Measurements from ENCODE around the gene MYH6.
"Not testable (repeated sequence)": the region's sequence is repeated elsewhere in the genome, so short reads cannot be mapped to it uniquely, and the experiment has no call there.

The MYH6 gene

DNA sequence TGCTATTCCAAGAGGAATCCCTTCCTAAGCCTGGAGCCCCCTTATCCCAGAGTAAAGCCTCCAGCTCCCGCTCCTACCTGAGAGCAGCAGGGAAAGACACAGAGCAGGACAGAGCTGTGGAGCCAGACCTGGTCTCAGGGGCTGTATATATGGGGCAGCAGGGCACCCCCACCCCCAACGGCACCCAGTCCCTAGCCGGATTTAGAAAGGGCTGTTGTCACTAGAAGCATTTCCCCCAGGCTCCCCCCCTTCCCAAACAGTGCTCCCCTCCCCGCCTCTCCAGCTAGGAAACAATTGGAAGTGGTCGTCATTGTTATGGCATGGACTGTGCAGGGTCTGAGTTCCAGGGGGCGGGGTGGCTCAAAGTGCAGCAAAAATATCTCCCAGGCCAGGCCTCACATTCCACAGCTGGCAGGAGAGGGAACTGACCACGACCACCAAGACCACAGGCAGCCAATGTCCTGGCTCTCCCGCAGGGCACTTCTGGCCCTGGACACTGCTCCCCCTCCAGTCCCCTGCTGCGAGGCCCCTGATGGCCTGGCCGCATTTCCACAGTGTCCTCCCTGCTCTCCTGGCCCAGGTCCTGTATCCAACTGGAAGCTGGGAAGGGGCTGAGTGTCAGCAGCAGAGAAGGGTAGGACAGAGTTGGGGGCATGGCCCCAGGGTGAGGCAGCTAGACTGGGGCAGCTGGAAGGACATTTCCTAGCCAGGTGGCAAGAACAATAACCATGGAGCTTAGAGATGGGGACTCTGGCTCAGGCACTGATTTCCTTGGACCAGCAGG, 27.7 kb upstream of the MYH6 start, which contains the start of gene MYH7:
TSS of gene MYH7 (minus strand) at position 118 of the 784 bp plus-strand sequence. CDS start 1,928 bp downstream, outside the sequence.
- DNase-seq, result no peak

DNA sequence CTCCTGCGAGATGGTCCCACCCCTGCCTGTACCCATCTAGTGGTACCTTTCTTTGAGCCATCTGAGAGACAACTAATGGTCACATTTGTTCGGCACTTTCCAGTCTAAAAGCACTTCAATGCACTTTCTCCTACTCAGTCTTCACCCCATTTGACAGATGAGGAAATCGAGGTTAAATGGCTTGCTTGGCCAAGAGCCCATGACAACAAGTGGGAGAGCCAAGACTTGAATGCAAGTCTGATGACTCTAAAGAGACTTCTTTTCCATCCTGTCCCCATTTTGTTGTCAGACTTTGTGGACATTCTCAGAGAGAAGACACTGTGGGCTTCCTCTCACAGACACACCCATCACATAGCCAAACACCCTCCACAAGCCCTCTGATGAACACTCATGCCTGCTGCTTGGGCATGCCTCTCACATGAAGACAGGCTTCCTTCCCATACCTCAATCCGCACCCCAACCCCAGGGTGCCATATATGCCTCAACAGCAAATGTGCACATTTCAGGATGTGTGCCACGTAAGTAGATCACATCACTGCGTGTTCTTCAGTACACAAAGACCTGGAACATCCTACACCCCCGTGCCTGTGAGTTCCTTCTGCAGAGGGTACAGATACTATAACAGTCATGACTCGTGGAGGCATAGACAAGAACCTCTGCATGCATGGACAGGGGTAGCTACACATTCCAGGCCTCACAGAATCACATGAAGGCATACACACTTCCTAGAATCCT, 26.6 kb upstream of the MYH6 start:
- no peak for DNase-seq

DNA sequence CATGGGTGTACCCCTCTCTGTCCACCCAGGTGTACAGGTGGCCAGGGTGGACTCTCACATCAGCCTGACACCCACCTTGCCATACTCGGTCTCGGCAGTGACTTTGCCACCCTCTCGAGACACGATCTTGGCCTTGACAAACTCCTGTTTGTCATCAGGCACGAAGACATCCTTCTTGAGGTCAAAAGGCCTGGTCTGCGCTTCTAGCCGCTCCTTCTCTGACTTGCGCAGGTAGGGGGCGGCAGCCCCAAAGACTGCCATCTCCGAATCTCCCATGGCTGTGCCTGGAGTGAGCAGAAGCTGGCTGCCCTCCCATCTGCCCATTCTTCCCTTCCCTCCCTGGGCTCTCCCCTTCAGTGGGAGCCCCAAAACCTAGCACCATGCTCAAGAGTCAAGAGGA, 25.4 kb upstream of the MYH6 start:
- no peak for DNase-seq

DNA sequence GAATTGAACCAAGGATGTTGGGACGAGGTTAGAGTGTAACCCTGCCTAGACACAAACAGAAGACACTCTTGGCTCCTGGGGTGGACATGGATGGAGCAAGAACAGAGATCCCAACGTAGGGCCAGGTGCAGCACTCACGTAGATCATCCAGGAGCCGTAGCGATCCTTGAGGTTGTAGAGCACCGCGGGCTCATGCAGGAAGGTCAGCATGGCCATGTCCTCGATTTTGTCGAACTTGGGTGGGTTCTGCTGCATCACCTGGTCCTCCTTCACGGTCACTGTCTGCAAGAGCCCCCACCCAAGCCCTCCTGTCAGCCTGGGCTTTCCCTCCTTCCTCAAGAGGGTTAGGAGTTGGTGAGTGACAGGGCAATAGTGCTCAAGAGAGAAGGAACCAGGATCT, 24.9 kb upstream of the MYH6 start:
- no peak for DNase-seq

DNA sequence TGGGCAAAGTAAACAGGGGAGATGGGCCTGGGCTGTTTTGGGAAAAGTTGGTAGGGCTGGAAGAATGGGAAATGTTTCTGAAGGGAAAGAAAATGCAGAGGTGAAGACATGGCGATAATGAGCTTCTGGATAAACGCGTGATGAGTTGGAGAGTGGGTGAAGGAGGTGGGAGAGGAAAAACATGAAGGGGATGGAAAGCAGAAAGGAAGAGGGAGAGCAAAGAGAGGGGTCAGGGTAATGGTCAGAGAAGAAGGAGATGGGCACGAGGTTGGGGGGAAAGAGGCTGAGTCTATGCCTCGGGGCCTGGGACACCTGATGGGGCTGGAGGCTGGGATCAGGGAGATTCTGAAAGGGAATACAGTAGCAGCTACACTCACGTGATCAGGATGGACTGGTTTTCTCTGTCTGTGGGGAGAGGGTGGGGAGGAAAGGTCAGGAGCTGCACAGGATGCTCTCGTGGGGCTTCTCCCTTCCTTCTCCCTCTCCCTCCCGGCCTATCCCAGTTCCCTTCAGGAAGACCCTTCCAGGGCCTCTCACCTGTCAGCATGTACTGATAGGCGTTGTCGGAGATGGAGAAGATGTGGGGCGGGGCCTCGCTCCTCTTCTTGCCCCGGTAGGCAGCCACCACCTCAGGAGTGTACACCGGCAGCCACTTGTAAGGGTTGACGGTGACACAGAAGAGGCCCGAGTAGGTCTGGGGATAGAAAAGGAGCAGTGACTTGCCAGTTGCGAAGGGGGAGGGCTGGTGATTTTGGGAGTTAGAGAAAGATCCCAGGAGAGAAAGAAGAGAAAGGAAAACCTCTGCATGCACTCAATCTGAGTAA, 24.2 kb upstream of the MYH6 start:
- no peak for DNase-seq

DNA sequence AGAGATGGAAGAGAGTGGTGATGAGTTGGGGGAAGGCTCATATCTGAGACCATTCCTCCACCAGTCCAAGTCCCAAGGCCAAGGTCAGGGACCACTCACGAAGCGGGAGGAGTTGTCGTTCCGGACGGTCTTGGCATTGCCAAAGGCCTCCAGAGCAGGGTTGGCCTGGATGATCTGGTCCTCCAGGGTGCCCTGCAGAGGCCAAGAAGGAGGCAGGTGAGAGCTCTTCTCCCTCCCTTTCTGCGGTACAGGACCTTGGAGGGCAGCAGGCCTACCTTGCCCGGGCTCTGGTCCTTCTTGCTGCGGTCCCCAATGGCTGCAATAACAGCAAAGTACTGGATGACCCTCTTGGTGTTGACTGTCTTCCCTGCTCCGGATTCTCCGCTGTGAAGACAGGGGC, 23.4 kb upstream of the MYH6 start:
- no peak for DNase-seq

DNA sequence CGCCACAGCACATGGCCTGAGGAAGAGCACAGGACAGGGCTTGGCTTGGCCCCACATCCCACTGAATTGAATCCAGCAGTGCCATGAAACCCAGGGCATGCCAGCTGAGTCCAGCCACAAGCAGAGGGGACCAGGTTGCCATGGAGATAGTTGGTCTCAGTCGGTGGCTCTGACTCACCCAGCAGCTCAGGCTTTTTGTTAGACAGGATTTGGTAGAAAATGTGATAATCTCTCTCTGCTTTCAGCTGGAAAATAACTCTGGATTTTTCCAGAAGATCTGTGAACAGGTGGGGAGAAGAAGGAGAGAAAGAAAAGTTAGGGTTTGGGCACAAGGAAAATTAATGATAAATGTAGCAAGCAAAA, 22.6 kb upstream of the MYH6 start:
- no peak for DNase-seq

DNA sequence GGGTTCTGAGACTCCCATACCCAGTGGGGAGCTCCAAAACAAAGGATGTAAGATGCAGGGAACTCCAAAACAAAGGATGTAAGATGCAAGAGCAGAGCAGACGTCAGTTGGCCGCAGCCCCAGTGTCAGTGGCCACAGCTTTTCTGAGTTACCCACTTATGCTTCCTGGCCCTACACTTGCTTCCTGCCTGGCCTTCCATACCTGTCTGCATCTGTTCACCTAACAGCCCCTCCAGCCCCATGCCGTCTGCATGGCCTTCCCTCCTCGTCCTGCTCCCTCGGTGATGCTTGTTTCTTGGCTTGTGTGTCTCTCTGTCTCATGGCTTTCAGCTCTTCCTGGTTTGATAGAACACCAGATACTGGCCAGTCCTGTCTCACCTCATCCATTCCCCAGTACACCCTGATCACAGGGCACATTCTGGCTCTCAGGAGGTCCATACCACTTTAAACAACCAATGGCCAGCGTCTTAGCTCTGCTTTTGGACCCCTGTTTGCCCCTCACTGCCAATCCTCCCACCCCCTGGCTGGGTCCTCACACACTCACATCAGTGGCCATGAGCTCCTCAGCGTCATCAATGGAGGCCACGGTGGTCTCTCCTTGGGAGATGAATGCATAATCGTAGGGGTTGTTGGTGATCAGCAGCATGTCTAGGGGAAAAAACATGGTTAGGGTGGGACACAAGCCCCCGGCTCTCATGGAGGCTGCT, 22.1 kb upstream of the MYH6 start:
- DNase-seq, result no peak

DNA sequence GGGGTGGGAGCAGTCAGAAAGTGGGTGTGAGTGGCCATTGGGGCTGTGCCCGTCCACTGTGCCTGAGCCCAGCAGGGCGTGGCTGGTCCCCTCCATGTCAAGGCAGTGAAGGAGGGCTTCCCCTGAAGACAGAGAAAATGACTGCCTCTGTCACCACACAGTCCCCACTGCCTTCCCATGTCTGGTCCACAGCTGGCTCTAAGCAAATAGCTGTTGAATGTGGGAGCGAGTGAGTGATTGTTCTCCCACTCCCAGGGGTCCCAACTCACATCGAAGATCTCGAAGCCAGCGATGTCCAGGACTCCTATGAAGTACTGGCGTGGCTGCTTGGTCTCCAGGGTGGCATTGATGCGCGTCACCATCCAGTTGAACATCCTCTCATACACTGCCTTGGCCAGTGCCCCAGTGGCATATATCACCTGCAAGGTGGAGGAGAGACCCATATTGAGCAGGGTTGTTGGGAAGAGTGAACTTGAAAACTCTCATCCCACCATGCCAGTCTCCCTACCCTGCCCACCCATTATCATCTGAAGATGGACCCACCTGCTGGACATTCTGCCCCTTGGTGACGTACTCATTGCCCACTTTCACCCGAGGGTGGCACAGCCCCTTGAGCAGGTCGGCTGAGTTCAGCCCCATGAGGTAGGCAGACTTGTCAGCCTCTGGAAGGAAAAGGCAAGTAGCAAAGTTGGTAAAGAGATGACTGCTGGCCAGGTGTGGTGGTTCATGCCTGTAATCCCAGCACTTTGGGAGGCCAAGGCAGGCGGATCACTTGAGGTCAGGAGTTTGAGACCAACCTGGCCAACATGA, 20.8 kb upstream of the MYH6 start:
- DNase-seq, result no peak

DNA sequence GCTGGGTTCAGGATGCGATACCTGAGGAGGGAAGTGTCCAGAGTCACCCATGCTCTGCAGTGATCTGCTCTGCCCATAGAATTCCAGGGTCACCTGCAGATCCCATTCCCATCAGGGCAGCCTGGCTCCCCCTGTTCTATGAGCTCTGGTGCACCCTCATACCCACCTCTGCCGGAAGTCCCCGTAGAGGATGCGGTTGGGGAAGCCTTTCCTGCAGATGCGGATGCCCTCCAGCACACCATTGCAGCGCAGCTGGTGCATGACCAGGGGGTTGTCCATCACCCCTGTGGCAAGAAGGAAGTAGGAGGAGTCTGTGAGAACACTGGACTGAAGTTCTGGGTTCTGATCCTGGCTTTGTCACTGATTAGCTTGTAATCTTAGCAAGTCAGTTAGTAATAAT, 17.7 kb upstream of the MYH6 start:
- not testable (repeated sequence) for DNase-seq

DNA sequence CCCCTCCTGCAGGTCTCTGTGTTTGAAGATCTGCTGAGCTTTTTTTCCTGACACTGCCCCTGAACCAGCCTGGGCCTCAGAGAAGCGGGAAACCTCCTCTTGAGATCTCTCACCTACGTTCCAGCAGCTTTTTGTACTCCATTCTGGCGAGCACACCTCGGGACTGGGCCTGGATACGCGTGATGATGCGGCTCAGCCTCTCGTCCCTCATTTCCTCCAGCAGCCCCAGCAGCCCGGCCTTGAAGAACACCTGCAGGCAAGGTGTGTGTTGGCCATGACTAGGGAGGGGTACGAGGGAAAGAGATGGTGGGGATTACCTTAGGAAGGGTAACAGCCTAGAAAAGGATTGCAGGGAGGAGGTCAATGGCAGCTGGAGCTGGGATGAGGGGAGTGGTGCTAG, 17.1 kb upstream of the MYH6 start:
- no peak for DNase-seq

DNA sequence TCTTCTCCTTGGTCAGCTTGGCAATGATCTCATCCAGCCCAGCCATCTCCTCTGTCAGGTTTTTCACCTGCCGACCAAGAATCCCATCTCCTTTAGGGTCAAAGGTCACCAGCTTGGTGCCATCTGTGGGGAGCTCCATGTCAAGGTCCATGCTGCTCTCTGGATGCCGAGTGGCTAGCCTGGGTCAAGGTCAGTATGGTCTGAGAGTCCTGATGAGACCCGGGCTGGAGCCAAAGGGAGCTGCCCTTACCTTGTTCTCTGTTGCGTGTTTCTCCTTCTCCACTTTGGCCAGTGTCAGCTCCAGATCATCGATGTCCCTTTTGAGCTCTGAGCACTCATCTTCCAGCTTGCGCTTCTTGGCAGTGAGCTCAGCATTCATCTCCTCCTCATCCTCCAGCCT, 15.6 kb upstream of the MYH6 start:
- no peak for DNase-seq

DNA sequence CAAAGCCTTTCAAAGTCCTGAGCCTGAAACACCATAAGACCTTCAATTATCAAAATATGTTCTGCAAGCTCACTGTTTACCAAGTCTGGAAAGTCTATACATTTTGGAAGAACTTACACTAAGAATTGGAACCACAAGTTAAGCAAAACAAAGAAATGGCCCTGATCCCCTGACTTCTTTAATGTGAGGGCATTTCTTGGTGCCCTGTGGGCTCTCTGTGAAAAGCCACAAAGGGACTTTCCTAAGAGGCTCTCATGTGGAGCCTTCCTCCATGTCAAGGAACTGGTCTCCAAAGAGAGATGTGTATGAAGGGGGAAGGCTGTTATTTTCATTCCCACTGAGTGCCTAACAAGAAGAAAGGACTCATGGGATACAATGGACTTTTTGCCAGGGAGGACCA, 13.5 kb upstream of the MYH6 start:
- no peak for DNase-seq

DNA sequence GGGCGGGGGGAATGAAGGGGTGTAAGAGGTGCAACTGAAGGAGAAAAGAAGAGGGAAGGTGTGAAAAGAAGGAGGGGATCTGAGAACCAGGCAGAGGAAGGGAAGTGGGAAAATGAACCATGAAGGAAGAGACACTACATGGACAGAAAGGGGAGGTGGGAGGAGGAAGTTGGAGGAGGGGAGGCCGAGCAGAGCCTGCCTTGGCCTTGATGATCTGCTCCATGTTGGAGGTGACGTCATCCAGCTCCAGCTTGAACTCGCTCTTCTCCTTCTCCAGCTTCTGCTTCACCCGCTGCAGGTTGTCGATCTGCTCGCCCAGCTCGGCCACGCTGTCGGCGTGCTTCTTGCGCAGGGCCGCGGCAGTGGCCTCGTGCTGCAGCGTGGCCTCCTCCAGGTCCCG, 11.6 kb upstream of the MYH6 start:
- not testable (repeated sequence) for DNase-seq

DNA sequence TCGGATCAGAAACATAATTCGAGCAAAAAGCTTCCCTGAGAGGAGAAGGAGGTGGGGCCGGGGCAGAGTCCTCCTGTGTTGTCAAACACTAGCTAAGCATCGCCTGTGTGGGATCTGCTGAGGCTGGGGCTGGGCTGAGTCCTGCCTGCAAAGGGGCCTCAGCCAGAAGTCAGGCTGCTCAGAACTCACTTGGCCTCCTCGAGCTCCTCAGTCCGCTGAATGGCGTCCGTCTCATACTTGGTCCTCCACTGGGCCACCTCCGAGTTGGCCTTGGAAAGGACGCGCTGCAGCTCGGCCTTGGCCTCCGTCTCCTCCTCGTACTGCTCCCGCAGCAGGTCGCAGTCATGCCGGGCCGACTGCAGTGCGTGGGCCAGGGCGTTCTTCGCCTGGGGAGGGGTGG, 9.9 kb upstream of the MYH6 start:
- DNase-seq, result no peak

DNA sequence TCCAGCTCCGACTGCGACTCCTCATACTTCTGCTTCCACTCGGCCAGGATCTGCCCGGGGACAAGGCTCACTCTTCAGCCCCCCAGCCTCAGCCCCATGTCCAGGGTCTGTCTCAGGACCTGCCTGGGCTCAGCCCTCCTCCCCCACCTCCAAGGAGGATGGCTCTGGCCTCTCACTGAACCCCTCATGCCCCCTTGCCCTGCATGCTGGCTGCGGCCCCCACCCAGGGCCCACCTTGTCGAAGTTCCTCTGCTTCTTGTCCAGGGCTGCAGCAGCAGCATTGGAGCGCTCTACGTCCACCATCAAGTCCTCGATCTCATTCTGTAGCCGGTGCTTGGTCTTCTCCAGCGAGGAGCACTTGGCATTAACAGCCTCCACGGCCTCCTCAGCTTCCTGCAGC, 9.2 kb upstream of the MYH6 start:
- DNase-seq, result not testable (repeated sequence)

DNA sequence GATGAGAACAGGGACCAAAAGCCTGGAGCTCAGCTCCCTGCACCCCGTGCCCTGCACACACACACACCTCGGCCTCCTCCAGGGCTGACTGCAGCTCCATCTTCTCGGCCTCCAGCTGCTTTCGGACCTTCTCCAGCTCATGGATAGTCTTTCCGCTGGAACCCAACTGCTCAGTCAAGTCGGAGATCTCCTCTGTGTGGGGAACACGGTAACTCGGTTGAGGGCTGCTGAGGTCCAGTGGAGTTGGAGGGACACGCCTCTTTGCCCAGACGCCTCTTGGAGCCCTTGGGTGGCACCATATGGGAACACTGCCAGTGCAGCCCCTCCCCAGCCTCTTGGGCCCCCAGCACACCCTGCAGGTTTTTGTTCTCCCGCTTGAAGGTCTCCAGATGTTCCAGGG, 8.7 kb upstream of the MYH6 start:
- no peak for DNase-seq

DNA sequence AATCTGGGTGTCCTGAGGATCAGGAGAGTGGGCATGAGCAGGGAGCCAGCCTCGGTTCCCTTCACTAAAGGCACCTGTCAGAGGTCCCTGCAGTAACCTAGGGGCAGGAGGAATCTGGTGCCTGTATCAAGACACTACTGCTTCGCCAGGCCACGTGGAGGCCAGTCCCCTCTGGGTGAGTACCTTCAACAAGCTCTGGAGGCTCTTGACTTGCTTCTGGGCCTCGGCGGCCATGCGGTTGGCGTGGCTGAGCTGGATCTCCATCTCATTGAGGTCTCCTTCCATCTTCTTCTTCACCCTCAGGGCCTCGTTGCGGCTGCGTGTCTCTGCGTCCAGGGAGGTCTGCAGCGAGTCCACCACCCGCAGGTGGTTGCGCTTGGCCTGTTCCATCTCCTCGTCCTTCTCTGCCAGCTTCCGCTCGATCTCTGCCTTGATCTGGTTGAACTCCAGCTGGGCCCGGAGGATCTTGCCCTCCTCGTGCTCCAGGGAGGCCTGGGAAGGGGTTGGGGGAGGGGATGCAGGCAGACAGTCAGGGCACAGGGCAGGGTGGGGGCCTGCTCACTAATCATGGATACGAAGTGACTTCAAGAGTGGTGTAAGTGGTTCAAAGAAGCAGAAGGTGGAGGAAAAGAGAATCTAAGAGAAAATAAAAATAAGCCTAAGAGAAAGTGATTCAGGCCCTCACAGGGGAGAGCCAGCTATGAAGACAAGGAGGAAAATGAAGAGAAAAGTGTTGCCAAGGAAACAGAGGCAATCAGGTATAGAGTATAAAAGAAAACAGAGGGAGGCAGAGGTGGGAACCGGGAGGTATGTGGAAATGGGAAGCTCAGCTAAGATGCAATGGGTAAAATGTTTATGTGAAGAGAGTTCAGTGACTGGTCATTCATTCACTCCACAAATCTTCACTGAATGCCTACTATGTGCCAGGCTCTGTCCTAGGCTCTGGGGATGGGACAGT, 8.0 kb upstream of the MYH6 start:
- no peak for DNase-seq

DNA sequence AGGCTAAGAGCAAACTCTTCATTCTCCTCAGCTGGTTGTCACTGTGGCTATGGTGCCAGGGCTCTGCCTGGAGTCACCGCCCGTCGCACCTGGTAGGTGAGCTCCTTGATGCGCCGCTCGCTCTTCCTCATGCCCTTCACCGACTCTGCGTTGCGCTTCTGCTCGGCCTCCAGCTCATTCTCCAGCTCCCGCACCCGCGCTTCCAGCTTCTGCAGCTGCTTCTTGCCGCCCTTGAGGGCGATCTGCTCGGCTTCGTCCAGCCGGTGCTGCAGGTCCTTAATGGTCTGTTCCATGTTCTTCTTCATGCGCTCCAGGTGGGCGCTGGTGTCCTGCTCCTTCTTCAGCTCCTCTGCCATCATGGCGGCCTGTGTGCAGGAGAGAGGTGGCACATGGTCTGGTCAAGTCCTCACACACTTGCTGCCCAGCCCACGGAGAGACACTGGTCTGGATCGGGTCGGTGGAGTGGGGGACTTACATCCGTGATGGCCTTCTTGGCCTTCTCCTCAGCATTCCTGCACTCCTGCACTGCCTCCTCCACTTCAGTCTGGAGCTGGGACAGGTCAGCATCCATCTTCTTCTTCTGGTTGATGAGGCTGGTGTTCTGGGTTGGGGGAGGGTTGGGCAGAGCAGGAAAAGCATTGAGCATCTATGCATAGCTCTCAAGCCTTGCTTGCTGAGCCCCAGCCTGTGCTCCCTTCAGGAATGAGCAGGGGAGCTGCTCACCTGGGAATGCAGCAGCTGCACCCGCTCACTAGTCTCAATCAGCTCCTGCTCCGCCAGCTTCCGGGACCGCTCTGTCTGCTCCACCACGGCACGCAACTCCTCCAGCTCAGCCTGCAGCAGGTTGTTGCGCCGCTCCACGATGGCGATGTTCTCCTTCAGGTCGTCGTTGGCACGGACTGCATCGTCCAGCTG, 7.1 kb upstream of the MYH6 start:
- DNase-seq, result no peak

DNA sequence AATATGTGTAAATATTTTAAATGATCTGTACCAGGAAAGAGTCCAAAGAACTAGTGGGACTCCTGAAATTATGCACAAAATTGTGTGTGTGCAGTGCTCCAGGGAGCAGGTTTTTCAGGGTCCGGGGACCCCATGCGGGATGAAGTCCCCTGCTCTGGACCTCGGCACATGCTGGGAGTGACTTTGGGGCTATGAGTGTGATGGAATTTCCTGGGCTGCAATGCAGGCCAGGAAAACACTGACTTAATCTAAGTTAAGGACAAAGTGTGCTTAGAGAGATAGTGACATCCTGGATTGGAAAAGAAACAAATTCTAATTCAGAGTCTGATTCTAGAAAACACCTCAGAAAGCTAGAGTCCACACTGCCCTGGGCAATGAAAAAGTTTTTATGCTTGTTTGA, 6.2 kb upstream of the MYH6 start:
- no peak for DNase-seq
